Adrenal gland (tissue), 12 donors: Measurements from ENCODE around the gene PSMD3. TPM values are rescaled to one million over a fixed set of nuclear protein-coding genes. Genes with fewer than 3 reads are reported as not detected.
A peak's percentile ranks its signal among the peaks of the same experiment; 100 is the strongest.

Experiments
- DNase-seq, 7 donors: peaks; one replicate each; pipeline ENCODE4 v3.0.0-alpha.2; 2019 to 2020
- H3K27ac ChIP-seq, 5 donors: fragments of 200-600 bp; sonication (generic) in 4 of 5; 1 replicate in 3 of 5; 2 replicates in 2 of 5; pipeline versions ENCODE4 v1.5.1 to v1.8.0; 2016 to 2020; ENCODE audit warnings: mild to moderate bottlenecking in 1 of 5
- H3K27me3 ChIP-seq: fragments of 200-600 bp; 2 replicates; pipeline ENCODE4 v1.8.0; 2021
- H3K36me3 ChIP-seq, 2 donors: fragments of 200-600 bp; replicated peaks in 1 of 2; 1 replicate in 1 of 2; 2 replicates in 1 of 2; pipeline versions ENCODE4 v1.5.1 to v1.8.0; 2018 to 2022
- H3K4me1 ChIP-seq, 2 donors: fragments of 200-600 bp; replicated peaks in 1 of 2; 1 replicate in 1 of 2; 2 replicates in 1 of 2; pipeline versions ENCODE4 v1.5.1 to v1.8.0; 2018 to 2021
- H3K4me3 ChIP-seq, 4 donors: fragments of 200-600 bp; sonication (generic) in 3 of 4; one replicate each; pipeline ENCODE4 v1.5.1; 2016 to 2018
- H3K9me3 ChIP-seq, 3 donors: fragments of 200-600 bp; sonication (generic) in 1 of 3; replicated peaks in 1 of 3; 1 replicate in 2 of 3; 2 replicates in 1 of 3; pipeline versions ENCODE4 v1.5.1 to v1.8.0; 2016 to 2021
- CTCF ChIP-seq, 6 experiments: fragments of 450-650 bp in 4 of 6; fragments of 200-600 bp in 2 of 6; sonication (generic) in 1 of 6; IDR thresholded peaks; 1 replicate in 5 of 6; 2 replicates in 1 of 6; pipeline versions ENCODE4 v1.5.1 to v1.8.0; 2016 to 2021; ENCODE audit warnings: antibody characterized with exemption in 6 of 6, mild to moderate bottlenecking in 2 of 6, moderate library complexity in 1 of 6
- POLR2A ChIP-seq, 2 donors: fragments of 450-650 bp; IDR thresholded peaks; one replicate each; pipeline ENCODE4 v1.6.1; 2017; ENCODE audit warnings: antibody characterized with exemption in 2 of 2, mild to moderate bottlenecking in 2 of 2, moderate library complexity in 1 of 2
- WGBS, 4 donors: extraction: QIAGEN DNeasy Blood & Tissue Kit in 2 of 4; methylation state at CpG; one replicate each; pipeline versions ENCODE4 v1.1.5 to v1.1.7; 2013 to 2017; 5-methylcytosine and 5-hydroxymethylcytosine counted together
- intact Hi-C, 2 donors: fragments of 100-400 bp; cut with DNase I; formaldehyde crosslinking; loops; one replicate each; pipeline versions ENCODE4 v1.14.1 to v1.15.0; 2022 to 2023
- polyA plus RNA-seq, 3 donors: library from polyadenylated mRNA; stranded (reverse); fragments of 200-250 nt in 2 of 3; fragments of 350-450 nt in 1 of 3; fragmentation: Illumina TruSeq in 1 of 3; extraction: RNeasy Lipid Tissue Mini Kit (QIAGEN cat#74804) in 1 of 3; gene quantifications; one replicate each; pipeline ENCODE4 v1.2.3, GENCODE V29; 2013 to 2014
- total RNA-seq, 9 donors: library from RNA; depleted of rRNA in 4 of 9; stranded (reverse); fragments of >200 nt in 4 of 9; fragments of 120-200 nt in 1 of 9; fragmentation: NEBNext Ultra II Directional in 1 of 9; extraction: Animal tissue kit (Norgen Biotek cat#: 25700) in 1 of 9; gene quantifications; one replicate each; pipeline versions ENCODE4 v1.1.0 to v1.2.4, GENCODE V29; 2013 to 2023
- donor health status: healthy with polysubstance abuse.
- donor health status: Bipolar disorder and iron deficiency.
- donor health status: DM: yes; HTN: yes; CAD: no.
- donor health status: DM: no; HTN: no; CAD: no.
- donor health status: DM: no; HTN: no; CAD: no.
- donor health status: DM: yes; HTN: yes; CAD: no.

PSMD3 gene
- total and polyA plus RNA-seq, 12 donors: 42.8 to 123 (median 97.3) TPM

GRCh38 chr17:40026816-40027613 is 46.4 kb downstream of the PSMD3 start:
- DNase-seq: peak; percentile 83 to 91 (median 85)
- Histone ChIP-seq H3K27ac (no peak overlapping the region), H3K4me3 (no peak overlapping the region), H3K4me1 (peaks cover 6 to 9% of the 10 kb centered on the region in 2 donors), H3K9me3 (no peaks in the 10 kb centered on the region), H3K36me3 (peaks cover 0 to 65% of the 10 kb centered on the region in 2 donors), H3K27me3 (no peaks in the 10 kb centered on the region)
- peak; percentile 82 to 96 (median 92) for TF ChIP-seq CTCF (IDR thresholded peaks at IDR 0.05)
- no peak for TF ChIP-seq POLR2A (IDR thresholded peaks at IDR 0.05)
- WGBS, 4 donors: 25 to 34% (median 28%) methylated on average over 15 to 33 of the region's 33 CpGs
- intact Hi-C loops: no loop called here

- Histone ChIP-seq H3K4me3 (no peak overlapping the region), H3K36me3 (peaks cover 0 to 65% of the 10 kb centered on the region in 2 donors), H3K9me3 (no peaks in the 10 kb centered on the region), H3K27me3 (no peaks in the 10 kb centered on the region), H3K4me1 (peaks cover 5 to 7% of the 10 kb centered on the region in 2 donors), H3K27ac (no peak overlapping the region)
- TF ChIP-seq CTCF (IDR thresholded peaks at IDR 0.05): no peak
- no peak for TF ChIP-seq POLR2A (IDR thresholded peaks at IDR 0.05)
- 68 to 86% (median 78%) methylated on average over 5 of the region's 5 CpGs for WGBS, 4 donors
- intact Hi-C loops: no loop called here
- no peak for DNase-seq
These were observed 47.0 kb downstream of the PSMD3 start for GRCh38 chr17:40027614-40028012.

- Histone ChIP-seq H3K4me3 (no peak overlapping the region), H3K27ac (no peak overlapping the region), H3K4me1 (peaks cover 5 to 7% of the 10 kb centered on the region in 2 donors), H3K27me3 (no peaks in the 10 kb centered on the region), H3K36me3 (peaks cover 0 to 66% of the 10 kb centered on the region in 2 donors), H3K9me3 (no peaks in the 10 kb centered on the region)
- DNase-seq: no peak
- intact Hi-C loops: no loop called here
- TF ChIP-seq CTCF (IDR thresholded peaks at IDR 0.05) (no peak), POLR2A (IDR thresholded peaks at IDR 0.05) (no peak)
- WGBS, 4 donors: 86 to 92% (median 90%) methylated on average over 13 of the region's 13 CpGs
These were observed 48.0 kb downstream of the PSMD3 start for GRCh38 chr17:40028595-40028994.

- no peak overlapping the region for H3K27ac ChIP-seq
- intact Hi-C loops: no loop called here
- no peak for DNase-seq
- H3K27me3 ChIP-seq: no peaks in the 10 kb centered on the region
- H3K4me1 ChIP-seq: peaks cover 2 to 5% of the 10 kb centered on the region in 2 donors
- peaks cover 0 to 53% of the 10 kb centered on the region in 2 donors for H3K36me3 ChIP-seq
- 92 to 98% (median 94%) methylated on average over 8 to 11 of the region's 11 CpGs for WGBS, 4 donors
- no peak overlapping the region for H3K4me3 ChIP-seq
- no peaks in the 10 kb centered on the region for H3K9me3 ChIP-seq
- TF ChIP-seq POLR2A (IDR thresholded peaks at IDR 0.05) (no peak), CTCF (IDR thresholded peaks at IDR 0.05) (no peak)
These were observed 51.1 kb downstream of the PSMD3 start for GRCh38 chr17:40031706-40032105.
